HCT116 (cell line): ENCODE data around the gene ENOX1. TPM values are rescaled to one million over a fixed set of nuclear protein-coding genes. Genes with fewer than 3 reads are reported as not detected.

ENCODE experiments used
- ATAC-seq: fragments of 200-7000 bp; cut with Tn5 transposase; 2 replicates; pipeline ENCODE4 v1.9.1; 2020; ENCODE audit warnings: mild to moderate bottlenecking, moderate library complexity
- BruUV-seq: library from RNA; stranded (reverse); fragments of 400-500 nt; replicated peaks from 2 replicates; lab custom pipeline; 2021; lab: Mats Ljungman, UMichigan
- CTCF ChIA-PET: fragments of 300-600 bp; sonication (Branson Sonifier 250); formaldehyde crosslinking; loops from one replicate; lab custom pipeline; 2021; ENCODE audit warnings: antibody characterized with exemption; lab: Charles Lee
- POLR2A ChIA-PET: fragments of 300-600, 350-600 bp; sonication (Branson Sonifier 250); formaldehyde crosslinking; loops from one replicate; lab custom pipeline; 2021; ENCODE audit warnings: antibody characterized with exemption; lab: Charles Lee
- RAD21 ChIA-PET, 2 experiments: fragments of 300-600 bp; sonication (Branson Sonifier 250); formaldehyde crosslinking; loops; one replicate each; lab custom pipeline; 2023; ENCODE audit warnings: low total read pairs in 2 of 2; ENCODE audit not compliant: uncharacterized antibody in 2 of 2, unreplicated experiment in 2 of 2, low non-redundant PET in 1 of 2; lab: Charles Lee
- DNase-seq: peaks from one replicate; pipeline ENCODE4 v3.0.0-alpha.2; 2010; ENCODE audit warnings: low read depth, low spot score
- H2AFZ ChIP-seq: fragments of 200-600 bp; shearing (Covaris generic), sonication (generic); 2 replicates; pipeline ENCODE4 v1.6.1; 2017; ENCODE audit warnings: low read depth, mixed run types, mixed read lengths, antibody characterized with exemption, low read length; ENCODE audit not compliant: poor library complexity, severe bottlenecking
- H3K27ac ChIP-seq: 2 replicates; pipeline ENCODE4 v1.5.1; 2012; ENCODE audit warnings: low read depth, low read length
- H3K27me3 ChIP-seq: fragments of 200-600 bp; sonication (generic); 2 replicates; pipeline ENCODE4 v1.6.1; 2016; ENCODE audit warnings: mixed run types, low read length, mixed read lengths; ENCODE audit not compliant: insufficient read depth
- H3K36me3 ChIP-seq, 2 experiments: fragments of 200-500 bp in 1 of 2; fragments of 200-600 bp in 1 of 2; sonication (Bioruptor generic) in 1 of 2; sonication (generic) in 1 of 2; 2 replicates each; pipeline versions ENCODE4 v1.5.1 to v1.6.1; 2014 to 2016; ENCODE audit warnings: low read length in 2 of 2, inconsistent platforms in 1 of 2, mixed read lengths in 1 of 2, mixed run types in 1 of 2; ENCODE audit not compliant: insufficient read depth in 2 of 2, control insufficient read depth in 1 of 2
- H3K4me1 ChIP-seq, 2 experiments: fragments of 200-600 bp in 1 of 2; sonication (generic) in 1 of 2; 2 replicates each; pipeline versions ENCODE4 v1.5.1 to v1.6.1; 2012 to 2017; ENCODE audit warnings: low read length in 2 of 2, inconsistent platforms in 1 of 2, mild to moderate bottlenecking in 1 of 2, mixed read lengths in 1 of 2, mixed run types in 1 of 2, moderate library complexity in 1 of 2; ENCODE audit not compliant: insufficient read depth in 2 of 2, control insufficient read depth in 1 of 2
- H3K4me2 ChIP-seq: fragments of 200-600 bp; sonication (generic); 2 replicates; pipeline ENCODE4 v1.6.1; 2017; ENCODE audit warnings: mixed run types, low read length, mixed read lengths
- H3K4me3 ChIP-seq, 2 experiments: fragments of 200-600 bp in 1 of 2; sonication (generic) in 1 of 2; replicated peaks in 1 of 2; 2 replicates each; pipeline ENCODE4 v1.5.1; 2011 to 2016; ENCODE audit warnings: low read length in 2 of 2, control low read depth in 1 of 2, low read depth in 1 of 2, mild to moderate bottlenecking in 1 of 2, mixed read lengths in 1 of 2, mixed run types in 1 of 2
- H3K79me2 ChIP-seq: fragments of 200-600 bp; sonication (generic); 2 replicates; pipeline ENCODE4 v1.6.1; 2017; ENCODE audit warnings: mild to moderate bottlenecking, mixed run types, low read length, moderate library complexity, mixed read lengths; ENCODE audit not compliant: insufficient read depth
- H3K9ac ChIP-seq: fragments of 200-600 bp; sonication (generic); 2 replicates; pipeline ENCODE4 v1.6.1; 2016; ENCODE audit warnings: low read length, mixed read lengths
- H3K9me2 ChIP-seq: fragments of 200-600 bp; sonication (generic), shearing (Covaris generic); 2 replicates; pipeline ENCODE4 v1.6.1; 2017; ENCODE audit warnings: mixed run types, mild to moderate bottlenecking, moderate library complexity; ENCODE audit not compliant: insufficient read depth
- H3K9me3 ChIP-seq, 2 experiments: fragments of 200-500 bp in 1 of 2; fragments of 200-600 bp in 1 of 2; sonication (Bioruptor generic) in 1 of 2; sonication (generic) in 1 of 2; 2 replicates each; pipeline ENCODE4 v1.6.1; 2014 to 2017; ENCODE audit warnings: low read length in 2 of 2, mixed read lengths in 2 of 2, inconsistent platforms in 1 of 2, low read depth in 1 of 2, mild to moderate bottlenecking in 1 of 2, mixed run types in 1 of 2, moderate library complexity in 1 of 2; ENCODE audit not compliant: control insufficient read depth in 1 of 2, insufficient read depth in 1 of 2
- H4K20me1 ChIP-seq: fragments of 200-600 bp; sonication (generic), shearing (Covaris generic); 2 replicates; pipeline ENCODE4 v1.6.1; 2017; ENCODE audit warnings: mixed run types, mild to moderate bottlenecking, moderate library complexity; ENCODE audit not compliant: insufficient read depth
- ELF1 ChIP-seq: IDR thresholded peaks from 2 replicates; pipeline ENCODE4 v1.6.1; 2012; ENCODE audit warnings: low read depth, borderline replicate concordance
- JUND ChIP-seq: IDR thresholded peaks from 2 replicates; pipeline ENCODE4 v1.6.1; 2012
- REST ChIP-seq: IDR thresholded peaks from 2 replicates; pipeline ENCODE4 v1.6.1; 2012; ENCODE audit warnings: low read depth
- SP1 ChIP-seq: IDR thresholded peaks from 2 replicates; pipeline ENCODE4 v1.6.1; 2012; ENCODE audit warnings: low read depth
- SRF ChIP-seq: IDR thresholded peaks from 2 replicates; pipeline ENCODE4 v1.6.1; 2012; ENCODE audit warnings: low read depth
- YY1 ChIP-seq: IDR thresholded peaks from 2 replicates; pipeline ENCODE4 v1.6.1; 2011; ENCODE audit warnings: low read length, low read depth, moderate library complexity, mild to moderate bottlenecking; ENCODE audit not compliant: insufficient replicate concordance; ENCODE audit errors: extremely low read depth
- intact Hi-C: fragments of 100-400 bp; cut with micrococcal nuclease; formaldehyde crosslinking; loops from 2 replicates; pipeline ENCODE4 v1.10.0; 2022
- total RNA-seq: library from RNA; stranded (reverse); gene quantifications from one replicate; pipeline ENCODE4 v1.2.1, GENCODE V29; 2021; ENCODE audit not compliant: unreplicated experiment
- TF ChIP-seq, protein P1 (sequence below): IDR thresholded peaks from 2 replicates; pipeline ENCODE4 v1.6.1; 2012

Gene ENOX1
- total RNA-seq, 1 experiment from 2014 or later: 4.5 TPM

- ATAC-seq: no peak
- no peaks in the 10 kb centered on the region; the same call in 1 of the 2 replicates for H3K27me3 ChIP-seq
- no peak for TF ChIP-seq JUND
- TF ChIP-seq YY1: no peak
- TF ChIP-seq ELF1: no peak
- TF ChIP-seq, protein P1, sequence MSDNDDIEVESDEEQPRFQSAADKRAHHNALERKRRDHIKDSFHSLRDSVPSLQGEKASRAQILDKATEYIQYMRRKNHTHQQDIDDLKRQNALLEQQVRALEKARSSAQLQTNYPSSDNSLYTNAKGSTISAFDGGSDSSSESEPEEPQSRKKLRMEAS: no peak
- TF ChIP-seq SP1: no peak
- no peak for TF ChIP-seq REST
- no peak for TF ChIP-seq SRF
- TF ChIP-seq, all 23 proteins: peak for 0
- no peaks in the 10 kb centered on the region for H3K36me3 ChIP-seq
- POLR2A ChIA-PET: no interaction called here
- CTCF ChIA-PET: no interaction called here
- no peaks in the 10 kb centered on the region for H3K9me3 ChIP-seq
- no TSS peak for BruUV-seq
- no peak overlapping the region for H2AFZ ChIP-seq
- DNase-seq: no peak
- RAD21 ChIA-PET: no interaction called here
- no peak overlapping the region for H3K9ac ChIP-seq
- no peak overlapping the region for H3K4me3 ChIP-seq
- intact Hi-C loops: no loop called here
- H3K4me1 ChIP-seq: no peaks in the 10 kb centered on the region
- no peaks in the 10 kb centered on the region for H3K79me2 ChIP-seq
- no peak overlapping the region for H3K4me2 ChIP-seq
- H3K9me2 ChIP-seq: no peaks in the 10 kb centered on the region
- no peak overlapping the region for H3K27ac ChIP-seq
- no peaks in the 10 kb centered on the region for H4K20me1 ChIP-seq
Observed at GRCh38 chr13:43339145-43339804, 447.5 kb downstream of the ENOX1 start.
